ENCODE data around the gene CUL2.

The CUL2 gene

GRCh38 chr10:34998940-34999339 lies 91.2 kb downstream of the CUL2 start:
- no peaks in the 10 kb centered on the region for H3K9me3 ChIP-seq (replicated peaks in 1 of 2; ENCODE audit: control insufficient read depth in 2 of 2, insufficient read depth in 1 of 2, low read depth in 1 of 2, low read length in 2 of 2)
- no CpG with 5 or more reads among the region's 3 CpGs for WGBS, 2 donors (ENCODE audit: extremely low coverage in 2 of 2, insufficient read length in 2 of 2, insufficient replicate concordance in 1 of 2)
- no peak overlapping the region for H2BK12ac ChIP-seq (ENCODE audit: low read length)
- no peak overlapping the region for H2AK5ac ChIP-seq (ENCODE audit: low read depth, low read length)
- no peak overlapping the region for H3K27ac ChIP-seq (replicated peaks; ENCODE audit: low read length)
- no peak overlapping the region for H2AFZ ChIP-seq (ENCODE audit: low read length)
- no peak overlapping the region for H2BK15ac ChIP-seq (ENCODE audit: low read length)
- no peaks in the 10 kb centered on the region for H3K36me3 ChIP-seq (replicated peaks in 1 of 2; ENCODE audit: control insufficient read depth in 2 of 2, insufficient read depth in 2 of 2, low read length in 2 of 2)
- H3K18ac ChIP-seq (ENCODE audit: low read length): no peak overlapping the region
- no peak for DNase-seq (ENCODE audit: low spot score)
- H3K79me1 ChIP-seq (ENCODE audit: low read depth, low read length): no peaks in the 10 kb centered on the region
- no peak overlapping the region for H3K4ac ChIP-seq (ENCODE audit: low read length)
- no peak overlapping the region for H2BK120ac ChIP-seq (ENCODE audit: low read depth, low read length)
- H3K4me1 ChIP-seq (ENCODE audit: control insufficient read depth in 2 of 2, insufficient read depth in 1 of 2, low read depth in 1 of 2, low read length in 2 of 2): peaks cover 12 to 18% of the 10 kb centered on the region in 2 donors
- no peak overlapping the region for H2BK5ac ChIP-seq (ENCODE audit: low read length)
- H3K4me2 ChIP-seq (ENCODE audit: insufficient read depth, low read length, poor library complexity, severe bottlenecking): no peak overlapping the region
- H3K9ac ChIP-seq (ENCODE audit: low read depth, low read length, poor library complexity): no peak overlapping the region
- no peak overlapping the region for H3K14ac ChIP-seq (ENCODE audit: low read length)
- no peak overlapping the region for H3K4me3 ChIP-seq (ENCODE audit: low read length in 2 of 2)
- no peak overlapping the region for H3K23ac ChIP-seq (ENCODE audit: low read depth, low read length, poor library complexity)
- no peak overlapping the region for H4K91ac ChIP-seq (ENCODE audit: low read depth, low read length, poor library complexity)
- H4K8ac ChIP-seq (ENCODE audit: low read depth, low read length): no peak overlapping the region
- no peaks in the 10 kb centered on the region for H3K27me3 ChIP-seq (ENCODE audit: control insufficient read depth in 3 of 3, insufficient read depth in 3 of 3, low read depth in 1 of 3, low read length in 3 of 3)

GRCh38 chr10:34996843-34997242 lies 93.3 kb downstream of the CUL2 start:
- H4K91ac ChIP-seq (ENCODE audit: low read depth, low read length, poor library complexity): no peak overlapping the region
- no peak overlapping the region for H4K8ac ChIP-seq (ENCODE audit: low read depth, low read length)
- H3K18ac ChIP-seq (ENCODE audit: low read length): no peak overlapping the region
- no peaks in the 10 kb centered on the region for H3K9me3 ChIP-seq (replicated peaks in 1 of 2; ENCODE audit: control insufficient read depth in 2 of 2, insufficient read depth in 1 of 2, low read depth in 1 of 2, low read length in 2 of 2)
- H2BK15ac ChIP-seq (ENCODE audit: low read length): no peak overlapping the region
- H2AK5ac ChIP-seq (ENCODE audit: low read depth, low read length): no peak overlapping the region
- no peak for DNase-seq (ENCODE audit: low spot score)
- H2BK12ac ChIP-seq (ENCODE audit: low read length): no peak overlapping the region
- no peaks in the 10 kb centered on the region for H3K79me1 ChIP-seq (ENCODE audit: low read depth, low read length)
- no peak overlapping the region for H3K27ac ChIP-seq (replicated peaks; ENCODE audit: low read length)
- no peak overlapping the region for H2BK120ac ChIP-seq (ENCODE audit: low read depth, low read length)
- H3K23ac ChIP-seq (ENCODE audit: low read depth, low read length, poor library complexity): no peak overlapping the region
- H2BK5ac ChIP-seq (ENCODE audit: low read length): no peak overlapping the region
- H3K4me3 ChIP-seq (ENCODE audit: low read length in 2 of 2): no peak overlapping the region
- H2AFZ ChIP-seq (ENCODE audit: low read length): no peak overlapping the region
- H3K4me1 ChIP-seq (ENCODE audit: control insufficient read depth in 2 of 2, insufficient read depth in 1 of 2, low read depth in 1 of 2, low read length in 2 of 2): peaks cover 12 to 18% of the 10 kb centered on the region in 2 donors
- H3K27me3 ChIP-seq (ENCODE audit: control insufficient read depth in 3 of 3, insufficient read depth in 3 of 3, low read depth in 1 of 3, low read length in 3 of 3): no peaks in the 10 kb centered on the region
- no peak overlapping the region for H3K4ac ChIP-seq (ENCODE audit: low read length)
- no peak overlapping the region for H3K9ac ChIP-seq (ENCODE audit: low read depth, low read length, poor library complexity)
- no peaks in the 10 kb centered on the region for H3K36me3 ChIP-seq (replicated peaks in 1 of 2; ENCODE audit: control insufficient read depth in 2 of 2, insufficient read depth in 2 of 2, low read length in 2 of 2)
- no peak overlapping the region for H3K14ac ChIP-seq (ENCODE audit: low read length)
- H3K4me2 ChIP-seq (ENCODE audit: insufficient read depth, low read length, poor library complexity, severe bottlenecking): no peak overlapping the region
- no CpG with 5 or more reads among the region's 6 CpGs for WGBS, 2 donors (ENCODE audit: extremely low coverage in 2 of 2, insufficient read length in 2 of 2, insufficient replicate concordance in 1 of 2)

- peaks cover 1% of the 10 kb centered on the region for H3K79me1 ChIP-seq (ENCODE audit: low read depth, low read length)
- no peak overlapping the region for H3K14ac ChIP-seq (ENCODE audit: low read length)
- no peak overlapping the region for H3K27ac ChIP-seq (replicated peaks; ENCODE audit: low read length)
- H3K4me2 ChIP-seq (ENCODE audit: insufficient read depth, low read length, poor library complexity, severe bottlenecking): no peak overlapping the region
- no peak overlapping the region for H2BK15ac ChIP-seq (ENCODE audit: low read length)
- no peak overlapping the region for H4K8ac ChIP-seq (ENCODE audit: low read depth, low read length)
- H3K9me3 ChIP-seq (replicated peaks in 1 of 2; ENCODE audit: control insufficient read depth in 2 of 2, insufficient read depth in 1 of 2, low read depth in 1 of 2, low read length in 2 of 2): no peaks in the 10 kb centered on the region
- H3K4me3 ChIP-seq (ENCODE audit: low read length in 2 of 2): no peak overlapping the region
- no CpG with 5 or more reads among the region's 2 CpGs for WGBS, 2 donors (ENCODE audit: extremely low coverage in 2 of 2, insufficient read length in 2 of 2, insufficient replicate concordance in 1 of 2)
- H3K36me3 ChIP-seq (replicated peaks in 1 of 2; ENCODE audit: control insufficient read depth in 2 of 2, insufficient read depth in 2 of 2, low read length in 2 of 2): no peaks in the 10 kb centered on the region
- H3K18ac ChIP-seq (ENCODE audit: low read length): no peak overlapping the region
- DNase-seq (ENCODE audit: low spot score): no peak
- H2AK5ac ChIP-seq (ENCODE audit: low read depth, low read length): no peak overlapping the region
- H2BK120ac ChIP-seq (ENCODE audit: low read depth, low read length): no peak overlapping the region
- H2BK5ac ChIP-seq (ENCODE audit: low read length): no peak overlapping the region
- H2AFZ ChIP-seq (ENCODE audit: low read length): no peak overlapping the region
- H3K27me3 ChIP-seq (ENCODE audit: control insufficient read depth in 3 of 3, insufficient read depth in 3 of 3, low read depth in 1 of 3, low read length in 3 of 3): no peaks in the 10 kb centered on the region
- no peak overlapping the region for H3K9ac ChIP-seq (ENCODE audit: low read depth, low read length, poor library complexity)
- no peak overlapping the region for H2BK12ac ChIP-seq (ENCODE audit: low read length)
- H4K91ac ChIP-seq (ENCODE audit: low read depth, low read length, poor library complexity): no peak overlapping the region
- peaks cover 12 to 18% of the 10 kb centered on the region in 2 donors for H3K4me1 ChIP-seq (ENCODE audit: control insufficient read depth in 2 of 2, insufficient read depth in 1 of 2, low read depth in 1 of 2, low read length in 2 of 2)
- no peak overlapping the region for H3K23ac ChIP-seq (ENCODE audit: low read depth, low read length, poor library complexity)
- no peak overlapping the region for H3K4ac ChIP-seq (ENCODE audit: low read length)
Measured at GRCh38 chr10:34995925-34996324, 94.2 kb downstream of the CUL2 start.

GRCh38 chr10:34994565-34995142 lies 95.5 kb downstream of the CUL2 start:
- Histone ChIP-seq H3K4me1 (ENCODE audit: control insufficient read depth in 2 of 2, insufficient read depth in 1 of 2, low read depth in 1 of 2, low read length in 2 of 2) (peaks cover 12 to 15% of the 10 kb centered on the region in 2 donors), H2AK5ac (ENCODE audit: low read depth, low read length) (no peak overlapping the region), H2BK12ac (ENCODE audit: low read length) (no peak overlapping the region), H3K27me3 (ENCODE audit: control insufficient read depth in 3 of 3, insufficient read depth in 3 of 3, low read depth in 1 of 3, low read length in 3 of 3) (no peaks in the 10 kb centered on the region), H3K9ac (ENCODE audit: low read depth, low read length, poor library complexity) (no peak overlapping the region), H3K23ac (ENCODE audit: low read depth, low read length, poor library complexity) (no peak overlapping the region), H3K4me3 (ENCODE audit: low read length in 2 of 2) (no peak overlapping the region), H4K8ac (ENCODE audit: low read depth, low read length) (no peak overlapping the region), H3K9me3 (replicated peaks in 1 of 2; ENCODE audit: control insufficient read depth in 2 of 2, insufficient read depth in 1 of 2, low read depth in 1 of 2, low read length in 2 of 2) (no peaks in the 10 kb centered on the region), H3K14ac (ENCODE audit: low read length) (no peak overlapping the region), H2BK15ac (ENCODE audit: low read length) (no peak overlapping the region), H3K4me2 (ENCODE audit: insufficient read depth, low read length, poor library complexity, severe bottlenecking) (no peak overlapping the region), H2BK120ac (ENCODE audit: low read depth, low read length) (no peak overlapping the region), H4K91ac (ENCODE audit: low read depth, low read length, poor library complexity) (no peak overlapping the region), H2BK5ac (ENCODE audit: low read length) (no peak overlapping the region), H3K36me3 (replicated peaks in 1 of 2; ENCODE audit: control insufficient read depth in 2 of 2, insufficient read depth in 2 of 2, low read length in 2 of 2) (no peaks in the 10 kb centered on the region), H3K18ac (ENCODE audit: low read length) (peak overlapping the region; percentile 72), H2AFZ (ENCODE audit: low read length) (peak overlapping the region; percentile 93), H3K79me1 (ENCODE audit: low read depth, low read length) (peaks cover 1% of the 10 kb centered on the region), H3K4ac (ENCODE audit: low read length) (no peak overlapping the region), H3K27ac (replicated peaks; ENCODE audit: low read length) (no peak overlapping the region)
- no CpG with 5 or more reads among the region's 7 CpGs for WGBS, 2 donors (ENCODE audit: extremely low coverage in 2 of 2, insufficient read length in 2 of 2, insufficient replicate concordance in 1 of 2)
- peak; percentile 74 for DNase-seq (ENCODE audit: low spot score)

Measured in neuronal stem cell (in vitro differentiated cells).